Osteoblast (primary cell): ENCODE results near the gene TMEM125. TPM values are rescaled to one million over a fixed set of nuclear protein-coding genes. Genes with fewer than 3 reads are reported as not detected.
A peak's percentile ranks its signal among the peaks of the same experiment; 100 is the strongest.

ENCODE experiments used
- DNase-seq: peaks from one replicate; pipeline ENCODE4 v3.0.0; 2011; ENCODE audit warnings: low spot score, mixed read lengths; ENCODE audit not compliant: insufficient read length; ENCODE audit errors: missing footprints
- H2AFZ ChIP-seq: 2 replicates; pipeline ENCODE4 v1.6.0; 2011; ENCODE audit warnings: mild to moderate bottlenecking, low read length
- H3K27ac ChIP-seq: 2 replicates; pipeline ENCODE4 v1.5.1; 2011; ENCODE audit warnings: mild to moderate bottlenecking, low read depth, low read length, moderate library complexity
- H3K27me3 ChIP-seq: 2 replicates; pipeline ENCODE4 v1.6.0; 2012; ENCODE audit warnings: mild to moderate bottlenecking, control low read depth, inconsistent platforms, low read length, moderate library complexity; ENCODE audit not compliant: insufficient read depth
- H3K36me3 ChIP-seq: 2 replicates; pipeline ENCODE4 v1.5.1; 2011; ENCODE audit warnings: mild to moderate bottlenecking, low read length, control low read depth, moderate library complexity; ENCODE audit not compliant: insufficient read depth
- H3K4me1 ChIP-seq: 2 replicates; pipeline ENCODE4 v1.5.1; 2011; ENCODE audit warnings: mild to moderate bottlenecking, low read length, control low read depth, moderate library complexity; ENCODE audit not compliant: insufficient read depth
- H3K4me2 ChIP-seq: 2 replicates; pipeline ENCODE4 v1.6.0; 2011; ENCODE audit warnings: mild to moderate bottlenecking, low read length; ENCODE audit not compliant: insufficient read depth
- H3K4me3 ChIP-seq: fragments of 200-600 bp; sonication (generic); 3 replicates; pipeline ENCODE4 v1.5.1; 2012; ENCODE audit warnings: mild to moderate bottlenecking, low read length, inconsistent platforms; ENCODE audit not compliant: insufficient read depth
- H3K79me2 ChIP-seq: 2 replicates; pipeline ENCODE4 v1.6.0; 2012; ENCODE audit warnings: mild to moderate bottlenecking, low read length, control low read depth, inconsistent platforms; ENCODE audit not compliant: insufficient read depth
- H3K9me3 ChIP-seq: 2 replicates; pipeline ENCODE4 v1.5.1; 2011; ENCODE audit warnings: low read depth, low read length, control low read depth
- H4K20me1 ChIP-seq: 2 replicates; pipeline ENCODE4 v1.6.0; 2012; ENCODE audit warnings: mild to moderate bottlenecking, low read length, control low read depth; ENCODE audit not compliant: insufficient read depth
- CTCF ChIP-seq: IDR thresholded peaks from 2 replicates; pipeline ENCODE4 v1.5.1; 2011; ENCODE audit warnings: mild to moderate bottlenecking, low read depth, low read length, moderate library complexity; ENCODE audit errors: extremely low read depth
- total RNA-seq: library from RNA; depleted of rRNA; stranded (reverse); fragments of >200 nt; gene quantifications from 2 replicates; pipeline ENCODE4 v1.2.3, GENCODE V29; 2012

The TMEM125 gene
- total RNA-seq, 1 donor, result not detected

- no peaks in the 10 kb centered on the region for H3K9me3 ChIP-seq
- H3K36me3 ChIP-seq, result no peaks in the 10 kb centered on the region
- H3K4me2 ChIP-seq, result no peak within 1 kb of the TSS
- TF ChIP-seq CTCF, result no peak
- H3K4me1 ChIP-seq, result no peaks in the 10 kb centered on the region
- H4K20me1 ChIP-seq, result no peaks in the 10 kb centered on the region
- peaks cover 9% of the 10 kb centered on the region for H3K27me3 ChIP-seq
- H3K27ac ChIP-seq, result no peak within 1 kb of the TSS
- peak; percentile 60 for DNase-seq
- H3K79me2 ChIP-seq, result no peaks in the 10 kb centered on the region
- H2AFZ ChIP-seq, result no peak within 1 kb of the TSS
- H3K4me3 ChIP-seq, result no peak within 1 kb of the TSS
These were observed 15.6 kb downstream of the TMEM125 start, which contains the start of gene C1orf210 for GRCh38 chr1:43285269-43285990. Gene C1orf210 (minus strand): TSS chr1:43285581. CDS start chr1:43283270, 2,311 bp downstream.

DNA sequence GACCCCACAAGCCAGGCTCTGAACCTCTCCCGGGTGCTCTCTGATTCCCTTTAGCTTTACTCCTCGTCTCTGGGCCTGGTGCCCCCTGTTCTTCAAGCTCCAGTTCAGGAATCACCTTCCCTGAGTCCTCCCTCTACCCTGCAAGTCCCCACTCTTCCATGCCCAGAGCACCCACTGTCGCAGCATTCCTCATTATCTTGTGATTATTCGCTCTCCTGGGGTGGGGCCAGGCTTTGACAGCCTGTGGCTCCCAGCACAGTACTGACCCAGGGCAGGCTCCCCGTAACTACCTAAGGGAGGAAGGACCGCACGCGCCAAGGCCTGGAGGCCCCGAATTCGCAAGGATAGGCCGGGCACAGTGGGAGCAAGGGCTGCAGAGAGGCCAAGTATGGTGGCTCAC lies 16.3 kb downstream of the TMEM125 start:
- Histone ChIP-seq H3K4me1 (no peaks in the 10 kb centered on the region), H3K27me3 (peaks cover 12% of the 10 kb centered on the region), H3K79me2 (no peaks in the 10 kb centered on the region), H3K9me3 (no peaks in the 10 kb centered on the region), H4K20me1 (no peaks in the 10 kb centered on the region), H2AFZ (no peak overlapping the region), H3K4me2 (no peak overlapping the region), H3K4me3 (no peak overlapping the region), H3K36me3 (no peaks in the 10 kb centered on the region), H3K27ac (no peak overlapping the region)
- no peak for DNase-seq
- no peak for TF ChIP-seq CTCF

- no peak overlapping the region for H3K4me3 ChIP-seq
- H3K4me1 ChIP-seq, result no peaks in the 10 kb centered on the region
- no peak overlapping the region for H3K4me2 ChIP-seq
- no peaks in the 10 kb centered on the region for H3K9me3 ChIP-seq
- H4K20me1 ChIP-seq, result no peaks in the 10 kb centered on the region
- TF ChIP-seq CTCF, result no peak
- H3K27ac ChIP-seq, result no peak overlapping the region
- no peak overlapping the region for H2AFZ ChIP-seq
- DNase-seq, result no peak
- no peaks in the 10 kb centered on the region for H3K79me2 ChIP-seq
- H3K36me3 ChIP-seq, result no peaks in the 10 kb centered on the region
- peaks cover 12% of the 10 kb centered on the region for H3K27me3 ChIP-seq
These were observed 16.8 kb downstream of the TMEM125 start for GRCh38 chr1:43286533-43286932.

GRCh38 chr1:43288058-43288784 lies 18.4 kb downstream of the TMEM125 start:
- no peaks in the 10 kb centered on the region for H3K4me1 ChIP-seq
- H4K20me1 ChIP-seq, result no peaks in the 10 kb centered on the region
- no peaks in the 10 kb centered on the region for H3K36me3 ChIP-seq
- H2AFZ ChIP-seq, result no peak overlapping the region
- no peaks in the 10 kb centered on the region for H3K9me3 ChIP-seq
- no peak overlapping the region for H3K4me3 ChIP-seq
- peaks cover 12% of the 10 kb centered on the region for H3K27me3 ChIP-seq
- TF ChIP-seq CTCF, result no peak
- DNase-seq, result peak; percentile 17
- no peak overlapping the region for H3K4me2 ChIP-seq
- no peaks in the 10 kb centered on the region for H3K79me2 ChIP-seq
- no peak overlapping the region for H3K27ac ChIP-seq
